Neural crest cell (in vitro differentiated cells): ENCODE measurements around the gene STX16. TPM values are rescaled to one million over a fixed set of nuclear protein-coding genes. Genes with fewer than 3 reads are reported as not detected.
A peak's percentile ranks its signal among the peaks of the same experiment; 100 is the strongest.

Experiments
- DNase-seq: peaks from one replicate; pipeline ENCODE4 v3.0.0; 2021; ENCODE audit warnings: low read depth, mixed read lengths, low spot score
- H3K27ac Mint-ChIP-seq: one replicate; pipeline ENCODE4 v1.8.0; 2021; ENCODE audit warnings: mild to moderate bottlenecking, mixed read lengths; ENCODE audit not compliant: unreplicated experiment
- H3K27me3 Mint-ChIP-seq: 2 replicates; pipeline ENCODE4 v1.8.0; 2021; ENCODE audit warnings: low read depth, mild to moderate bottlenecking, mixed read lengths
- H3K36me3 Mint-ChIP-seq: 2 replicates; pipeline ENCODE4 v1.8.0; 2021; ENCODE audit warnings: low read depth, mild to moderate bottlenecking, mixed read lengths
- H3K4me1 Mint-ChIP-seq: 2 replicates; pipeline ENCODE4 v1.8.0; 2021; ENCODE audit warnings: mixed read lengths
- H3K4me3 Mint-ChIP-seq: one replicate; pipeline ENCODE4 v1.8.0; 2021; ENCODE audit warnings: mild to moderate bottlenecking, mixed read lengths
- H3K9me3 Mint-ChIP-seq: 2 replicates; pipeline ENCODE4 v1.8.0; 2021; ENCODE audit warnings: mixed read lengths
- total RNA-seq: library from RNA; stranded (reverse); gene quantifications from 2 replicates; pipeline ENCODE4 v1.2.1, GENCODE V29; 2021
- TF ChIP-seq, protein P1 (sequence below): fragments of 200-600 bp; sonication (generic); conservative IDR thresholded peaks from 2 replicates; pipeline ENCODE4 v1.5.0; 2021; ENCODE audit warnings: antibody characterized with exemption, mild to moderate bottlenecking

The STX16 gene
- total RNA-seq, 1 donor from 2014 or later: 58.7 TPM

DNA sequence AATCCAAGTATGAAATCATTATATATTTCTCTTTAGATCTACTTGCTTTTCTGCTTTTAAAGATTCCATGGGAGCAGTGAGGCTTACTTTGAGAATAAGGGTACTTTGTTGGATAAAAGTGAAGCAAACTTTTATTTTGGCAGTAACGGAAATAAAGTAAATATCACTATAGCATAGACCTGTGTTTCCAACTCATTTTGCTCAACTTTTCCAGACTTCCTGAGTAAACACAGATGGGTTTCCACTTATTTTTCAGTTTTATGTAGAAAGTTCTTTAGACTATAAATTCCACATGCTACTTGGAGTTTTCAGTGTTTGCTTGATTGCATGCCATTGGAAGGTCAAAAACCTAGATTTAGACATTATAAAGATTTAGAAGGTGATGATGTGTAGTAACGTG lies 6.2 kb downstream of the STX16 start:
- H3K27me3 Mint-ChIP-seq: no peaks in the 10 kb centered on the region
- no peaks in the 10 kb centered on the region for H3K36me3 Mint-ChIP-seq
- H3K9me3 Mint-ChIP-seq: no peaks in the 10 kb centered on the region
- TF ChIP-seq, protein P1, sequence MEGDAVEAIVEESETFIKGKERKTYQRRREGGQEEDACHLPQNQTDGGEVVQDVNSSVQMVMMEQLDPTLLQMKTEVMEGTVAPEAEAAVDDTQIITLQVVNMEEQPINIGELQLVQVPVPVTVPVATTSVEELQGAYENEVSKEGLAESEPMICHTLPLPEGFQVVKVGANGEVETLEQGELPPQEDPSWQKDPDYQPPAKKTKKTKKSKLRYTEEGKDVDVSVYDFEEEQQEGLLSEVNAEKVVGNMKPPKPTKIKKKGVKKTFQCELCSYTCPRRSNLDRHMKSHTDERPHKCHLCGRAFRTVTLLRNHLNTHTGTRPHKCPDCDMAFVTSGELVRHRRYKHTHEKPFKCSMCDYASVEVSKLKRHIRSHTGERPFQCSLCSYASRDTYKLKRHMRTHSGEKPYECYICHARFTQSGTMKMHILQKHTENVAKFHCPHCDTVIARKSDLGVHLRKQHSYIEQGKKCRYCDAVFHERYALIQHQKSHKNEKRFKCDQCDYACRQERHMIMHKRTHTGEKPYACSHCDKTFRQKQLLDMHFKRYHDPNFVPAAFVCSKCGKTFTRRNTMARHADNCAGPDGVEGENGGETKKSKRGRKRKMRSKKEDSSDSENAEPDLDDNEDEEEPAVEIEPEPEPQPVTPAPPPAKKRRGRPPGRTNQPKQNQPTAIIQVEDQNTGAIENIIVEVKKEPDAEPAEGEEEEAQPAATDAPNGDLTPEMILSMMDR: no peak
- H3K27ac Mint-ChIP-seq: no peak overlapping the region
- DNase-seq: no peak
- peaks cover 42% of the 10 kb centered on the region for H3K4me1 Mint-ChIP-seq
- no peak overlapping the region for H3K4me3 Mint-ChIP-seq

DNA sequence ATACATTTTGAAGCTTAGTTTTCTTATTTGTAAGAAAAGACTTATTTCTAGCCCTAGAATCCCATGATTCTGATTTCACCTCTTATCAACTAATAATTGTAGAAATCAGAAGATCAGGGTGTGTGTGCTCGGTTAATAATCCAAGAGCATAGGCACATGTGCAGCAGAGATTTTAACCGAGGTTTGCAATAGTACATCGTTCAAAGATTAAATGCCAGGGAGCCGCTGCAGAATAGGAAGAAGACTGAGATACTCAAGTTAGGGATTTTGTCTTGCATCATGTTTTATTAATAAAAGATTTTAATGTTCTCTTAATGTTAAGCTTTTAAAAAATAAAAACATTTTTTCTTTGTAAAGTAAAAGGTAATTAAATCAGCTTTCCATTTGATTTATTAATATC lies 6.9 kb downstream of the STX16 start:
- no peak overlapping the region for H3K27ac Mint-ChIP-seq
- no peaks in the 10 kb centered on the region for H3K9me3 Mint-ChIP-seq
- peaks cover 35% of the 10 kb centered on the region for H3K4me1 Mint-ChIP-seq

DNA sequence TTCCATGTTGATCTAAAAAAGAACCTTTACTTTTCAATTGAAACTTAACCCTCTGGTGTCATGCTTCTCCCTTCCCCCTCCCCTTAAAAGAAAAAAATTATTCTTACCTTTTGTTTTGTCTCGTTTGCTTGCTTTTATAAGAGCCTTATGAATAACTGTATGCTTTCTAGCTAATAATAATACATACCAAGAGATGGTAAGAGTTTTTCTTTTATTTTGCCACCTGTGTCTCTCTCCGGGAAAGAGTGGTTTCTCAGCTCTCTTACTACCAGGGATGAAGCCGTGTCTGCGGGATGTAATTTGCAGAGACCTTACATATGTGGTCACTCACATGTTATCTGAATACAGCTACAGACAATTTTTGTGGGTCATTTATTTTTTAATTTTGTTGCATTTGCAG lies 7.7 kb downstream of the STX16 start:
- Mint-ChIP-seq H3K4me1 (peaks cover 30% of the 10 kb centered on the region), H3K4me3 (no peak overlapping the region), H3K27me3 (no peaks in the 10 kb centered on the region), H3K36me3 (no peaks in the 10 kb centered on the region), H3K27ac (no peak overlapping the region), H3K9me3 (no peaks in the 10 kb centered on the region)
- TF ChIP-seq, protein P1: no peak
- DNase-seq: no peak

More for the DNA sequence above, 6.9 kb downstream of the STX16 start:
- TF ChIP-seq, protein P1: no peak
- Mint-ChIP-seq H3K36me3 (no peaks in the 10 kb centered on the region), H3K4me3 (no peak overlapping the region), H3K27me3 (no peaks in the 10 kb centered on the region)
- no peak for DNase-seq

DNA sequence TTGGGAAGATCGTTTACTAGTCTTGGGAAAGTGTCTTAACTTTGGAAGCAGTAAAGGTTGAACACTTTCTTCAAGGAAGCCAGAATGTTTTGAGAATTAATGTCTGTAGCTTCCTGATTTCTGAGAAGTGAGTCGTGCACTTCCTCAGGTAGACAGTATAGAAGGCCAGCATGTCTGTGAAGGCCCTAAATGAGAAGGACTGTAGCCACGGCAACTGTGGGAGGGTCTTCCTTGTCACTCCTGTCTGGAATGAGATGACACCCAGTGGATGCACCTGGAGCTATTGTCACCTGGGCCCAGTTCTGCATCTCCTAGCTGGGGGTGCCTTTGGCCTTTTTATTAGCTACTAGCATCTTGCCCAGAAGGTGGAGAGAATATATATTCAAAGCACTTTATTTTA lies 8.8 kb downstream of the STX16 start:
- Mint-ChIP-seq H3K27me3 (no peaks in the 10 kb centered on the region), H3K4me3 (no peak overlapping the region), H3K27ac (peak overlapping the region; percentile 5), H3K36me3 (no peaks in the 10 kb centered on the region), H3K4me1 (peaks cover 30% of the 10 kb centered on the region), H3K9me3 (no peaks in the 10 kb centered on the region)
- TF ChIP-seq, protein P1: no peak
- DNase-seq: no peak

DNA sequence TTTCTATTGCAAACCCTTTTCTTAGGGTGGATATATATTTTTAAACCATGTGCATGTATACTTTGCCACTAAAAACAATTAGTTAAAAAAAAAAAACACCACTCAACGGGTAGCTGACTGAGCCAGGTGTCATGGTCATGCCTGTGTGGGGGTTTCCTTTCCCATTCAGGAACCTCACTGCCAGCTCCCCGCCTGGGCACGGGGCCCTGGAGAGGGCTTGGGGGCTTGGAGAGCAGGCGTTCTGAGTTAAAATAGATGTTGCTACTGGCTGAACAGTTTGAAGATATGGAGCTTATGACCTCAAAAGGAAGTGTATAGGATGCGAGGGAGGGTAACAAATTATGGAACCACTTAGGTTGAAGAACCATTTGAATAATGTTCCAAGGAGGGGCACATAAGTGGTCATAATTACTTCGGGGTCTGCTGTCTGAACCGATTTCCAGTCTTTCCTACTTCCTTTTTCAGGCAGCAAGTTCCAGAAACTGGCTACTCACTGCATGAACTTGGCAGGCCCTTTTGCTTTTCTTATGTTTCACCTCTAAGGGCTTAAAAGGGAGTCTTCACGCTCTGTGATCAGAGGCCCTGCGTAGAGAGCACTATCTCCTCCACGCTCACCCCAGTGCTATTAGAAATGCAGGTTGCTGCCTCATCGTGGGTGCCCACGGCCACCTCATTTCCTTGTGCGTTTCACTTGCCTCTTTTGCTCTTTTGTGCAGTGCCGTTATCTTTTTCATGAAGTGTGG lies 9.9 kb downstream of the STX16 start:
- Mint-ChIP-seq H3K27me3 (no peaks in the 10 kb centered on the region), H3K4me1 (peaks cover 20% of the 10 kb centered on the region), H3K36me3 (no peaks in the 10 kb centered on the region), H3K27ac (no peak overlapping the region), H3K9me3 (no peaks in the 10 kb centered on the region), H3K4me3 (no peak overlapping the region)
- no peak for DNase-seq
- TF ChIP-seq, protein P1: no peak
